CD1c-positive myeloid dendritic cell (primary cell): Measurements from ENCODE around the gene SZT2.
"Not testable (repeated sequence)": the region's sequence is repeated elsewhere in the genome, so short reads cannot be mapped to it uniquely, and the experiment has no call there.

Experiments
- DNase-seq: peaks from one replicate; pipeline ENCODE4 v3.0.0-alpha.2; 2016; ENCODE audit errors: extremely low spot score

The SZT2 gene

DNA sequence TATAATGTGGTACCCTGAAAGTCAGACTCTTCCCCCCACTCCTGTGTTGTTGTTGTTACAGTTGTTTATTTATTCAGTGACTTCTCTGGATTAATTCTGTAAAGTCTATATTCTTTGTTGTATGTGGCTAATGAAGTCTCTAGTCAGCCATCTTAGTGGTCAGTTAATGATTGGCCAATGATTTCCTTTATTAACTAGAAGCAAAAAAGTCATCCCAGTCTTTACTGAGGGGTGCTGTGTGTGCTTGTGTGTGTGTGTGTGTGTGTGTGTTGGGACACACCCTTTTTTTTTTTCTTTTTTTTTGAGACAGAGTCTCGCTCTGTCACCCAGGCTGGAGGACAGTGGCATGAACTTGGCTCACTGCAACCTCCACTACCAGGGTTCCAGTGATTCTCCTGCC, 101.4 kb downstream of the SZT2 start:
- DNase-seq, result no peak

DNA sequence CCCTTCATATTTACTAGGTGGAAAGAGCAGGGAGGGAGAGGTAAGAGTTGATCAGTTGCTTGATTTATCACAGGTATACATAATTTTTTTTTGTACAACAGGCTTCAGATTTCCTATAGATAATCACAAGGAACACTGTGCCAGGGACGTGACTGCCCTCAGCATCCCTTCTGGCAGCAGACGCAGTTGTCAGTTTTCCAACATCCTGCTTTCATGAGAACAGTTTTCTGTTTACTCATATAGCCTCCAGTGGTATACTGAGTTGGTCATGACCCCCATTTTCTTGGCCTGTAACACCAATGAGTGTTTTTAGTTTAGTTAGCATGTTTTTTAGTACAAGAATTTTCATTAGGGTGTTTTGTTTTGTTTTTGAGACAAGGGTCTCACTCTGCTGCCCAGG, 103.1 kb downstream of the SZT2 start:
- DNase-seq, result no peak

DNA sequence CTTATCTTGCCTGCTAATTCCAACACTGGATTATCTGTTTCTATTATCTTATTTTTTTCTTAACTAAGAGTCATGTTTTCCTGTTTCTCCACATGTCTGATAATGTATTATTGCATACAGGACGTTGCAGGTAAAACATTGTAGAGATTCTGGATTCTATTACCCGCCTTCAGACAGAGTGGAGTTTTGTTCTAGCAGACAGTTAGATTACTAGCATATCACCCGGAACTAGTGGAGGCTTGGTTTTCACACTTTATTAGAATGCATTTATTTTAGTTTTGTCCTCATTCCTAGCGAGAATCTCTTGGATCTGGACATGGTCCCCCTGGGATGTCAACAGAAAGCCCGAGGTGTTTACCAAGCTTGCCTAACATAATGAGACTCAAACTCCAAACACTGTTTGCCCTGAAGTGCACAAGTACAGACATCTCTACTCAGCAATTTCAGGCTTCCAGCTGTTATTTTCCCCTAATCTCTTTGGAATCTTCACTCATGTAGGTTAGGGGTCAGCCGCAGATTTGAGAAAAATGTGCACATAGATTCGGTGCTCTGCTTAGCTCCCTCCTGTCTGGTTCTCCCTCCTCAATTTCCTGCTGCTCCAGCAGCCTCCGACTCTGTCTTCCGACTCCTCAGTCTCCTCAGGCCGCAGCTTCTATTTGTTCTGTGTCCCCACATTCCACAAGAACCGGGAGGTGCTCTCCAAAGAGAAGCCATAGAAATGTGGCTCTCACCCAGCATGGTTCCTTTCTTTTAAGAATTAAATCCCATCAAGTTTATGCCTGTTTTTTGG, 104.2 kb downstream of the SZT2 start:
- DNase-seq, result no peak

DNA sequence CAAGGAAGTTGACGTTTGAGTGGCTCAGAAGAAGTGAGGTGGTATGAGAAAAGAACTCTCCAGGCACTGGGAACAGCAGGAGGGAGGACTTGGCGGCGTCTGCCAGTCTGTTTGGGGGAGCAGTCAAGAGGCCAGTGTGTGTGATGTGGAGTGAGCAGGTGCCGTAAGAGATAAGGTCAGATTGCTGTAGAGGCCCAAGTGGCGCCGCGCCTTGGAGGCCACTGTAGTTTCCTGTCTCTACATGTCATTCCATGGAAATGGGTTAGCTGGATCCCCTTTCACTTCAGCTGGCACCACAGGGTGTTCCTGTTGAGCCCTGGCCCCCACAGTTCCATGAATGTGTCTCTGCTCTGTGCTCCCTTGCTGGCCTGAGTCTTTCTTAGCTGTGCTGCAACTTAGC, 105.5 kb downstream of the SZT2 start:
- DNase-seq, result no peak

DNA sequence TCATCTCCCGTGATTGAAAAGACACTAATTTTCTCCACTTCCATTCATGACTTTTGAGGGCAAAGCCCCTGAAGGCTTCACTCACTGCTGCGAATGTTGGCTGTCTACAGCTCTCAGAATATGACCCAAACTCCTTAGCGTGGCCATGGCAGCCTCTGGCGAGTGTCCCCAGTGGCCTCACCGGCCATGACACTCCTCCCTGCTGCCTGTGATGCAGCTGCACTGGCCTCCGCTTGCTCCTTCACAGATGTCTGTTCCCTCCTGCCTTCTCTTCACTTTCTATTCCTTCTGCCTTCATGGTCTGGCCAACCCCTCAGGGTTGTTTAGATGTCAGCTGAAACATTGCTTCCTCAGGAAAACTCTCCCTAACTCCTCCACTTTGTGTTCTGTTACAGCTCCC, 110.2 kb downstream of the SZT2 start:
- DNase-seq, result no peak

DNA sequence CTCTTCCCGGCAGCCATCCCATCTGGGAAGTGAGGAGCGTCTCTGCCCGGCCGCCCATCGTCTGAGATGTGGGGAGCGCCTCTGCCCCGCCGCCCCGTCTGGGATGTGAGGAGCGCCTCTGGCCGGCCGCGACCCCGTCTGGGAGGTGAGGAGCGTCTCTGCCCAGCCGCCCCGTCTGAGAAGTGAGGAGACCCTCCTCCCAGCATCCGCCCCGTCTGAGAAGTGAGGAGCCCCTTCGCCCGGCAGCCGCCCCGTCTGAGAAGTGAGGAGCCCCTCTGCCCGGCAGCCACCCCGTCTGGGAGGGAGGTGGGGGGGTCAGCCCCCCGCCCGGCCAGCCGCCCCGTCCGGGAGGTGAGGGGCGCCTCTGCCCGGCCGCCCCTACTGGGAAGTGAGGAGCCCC, 112.1 kb downstream of the SZT2 start:
- not testable (repeated sequence) for DNase-seq

DNA sequence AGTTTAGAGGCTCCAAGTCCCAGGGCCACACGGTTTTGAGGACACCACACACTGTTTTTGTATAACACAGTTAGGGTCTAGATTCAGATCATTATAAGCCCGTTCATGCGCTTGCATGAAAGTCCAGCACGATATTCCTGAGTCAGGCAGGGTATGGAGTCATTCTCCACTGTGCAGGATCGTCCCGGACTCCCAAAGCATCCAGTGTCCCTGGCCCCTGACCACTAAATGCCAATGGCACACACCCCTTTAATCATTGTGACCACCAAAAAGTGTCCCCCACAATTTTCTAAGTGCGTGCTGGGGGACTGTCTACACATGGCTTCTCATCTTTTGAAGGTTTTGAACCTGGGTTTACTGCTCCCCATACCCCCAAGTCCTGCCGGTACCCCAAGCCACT, 113.8 kb downstream of the SZT2 start:
- no peak for DNase-seq
